HepG2 (cell line): ENCODE results near the gene INTS3. TPM values are rescaled to one million over a fixed set of nuclear protein-coding genes. Genes with fewer than 3 reads are reported as not detected.

Source experiments
- ARNT ChIP-seq: fragments of 450-650 bp; IDR thresholded peaks from 2 replicates; pipeline ENCODE4 v1.6.1; 2017
- HIVEP1 ChIP-seq: sonication (generic); formaldehyde crosslinking; IDR thresholded peaks from 2 replicates; pipeline ENCODE4 v1.4.0; 2020; ENCODE audit warnings: mild to moderate bottlenecking, missing genetic modification reagents
- ISX ChIP-seq: sonication (generic); formaldehyde crosslinking; conservative IDR thresholded peaks from 2 replicates; pipeline ENCODE4 v1.5.0; 2020; ENCODE audit warnings: missing genetic modification reagents
- ONECUT2 ChIP-seq: sonication (generic); formaldehyde crosslinking; IDR thresholded peaks from 2 replicates; pipeline ENCODE4 v1.4.0; 2020; ENCODE audit warnings: missing genetic modification reagents
- RBAK ChIP-seq: sonication (generic); formaldehyde crosslinking; IDR thresholded peaks from 2 replicates; pipeline ENCODE4 v1.5.1; 2020; ENCODE audit warnings: mild to moderate bottlenecking, missing genetic modification reagents
- SMAD3 ChIP-seq: sonication (generic); formaldehyde crosslinking; IDR thresholded peaks from 2 replicates; pipeline ENCODE4 v1.4.0; 2020; ENCODE audit warnings: missing genetic modification reagents
- STAT5B ChIP-seq: sonication (generic); formaldehyde crosslinking; IDR thresholded peaks from 2 replicates; pipeline ENCODE4 v1.4.0; 2020; ENCODE audit warnings: missing genetic modification reagents
- TAF15 ChIP-seq: fragments of 200-400 bp; formaldehyde crosslinking; IDR thresholded peaks from one replicate; pipeline ENCODE4 v1.6.1; 2018; ENCODE audit warnings: mild to moderate bottlenecking, low read depth, low read length; ENCODE audit not compliant: poor library complexity, severe bottlenecking
- TSC22D2 ChIP-seq: sonication (generic); formaldehyde crosslinking; IDR thresholded peaks from 2 replicates; pipeline ENCODE4 v1.5.1; 2020; ENCODE audit warnings: missing genetic modification reagents, mild to moderate bottlenecking, borderline replicate concordance
- XBP1 ChIP-seq: sonication (generic); formaldehyde crosslinking; IDR thresholded peaks from 2 replicates; pipeline ENCODE4 v1.5.0; 2020; ENCODE audit warnings: missing genetic modification reagents
- ZFP36 ChIP-seq: fragments of 150-350 bp; IDR thresholded peaks from 2 replicates; pipeline ENCODE4 v1.6.1; 2018; ENCODE audit warnings: borderline replicate concordance, low read length, low read depth; ENCODE audit not compliant: partially characterized antibody
- ZFP36L2 ChIP-seq: sonication (generic); formaldehyde crosslinking; IDR thresholded peaks from 2 replicates; pipeline ENCODE4 v1.4.0; 2020; ENCODE audit warnings: missing genetic modification reagents
- ZNF256 ChIP-seq: sonication (generic); formaldehyde crosslinking; conservative IDR thresholded peaks from 2 replicates; pipeline ENCODE4 v1.4.0; 2020; ENCODE audit warnings: missing genetic modification reagents
- ZNF263 ChIP-seq: sonication (generic); formaldehyde crosslinking; IDR thresholded peaks from 2 replicates; pipeline ENCODE4 v1.4.0; 2020; ENCODE audit warnings: missing genetic modification reagents
- ZNF383 ChIP-seq: sonication (generic); formaldehyde crosslinking; IDR thresholded peaks from 2 replicates; pipeline ENCODE4 v1.4.0; 2020; ENCODE audit warnings: missing genetic modification reagents, mild to moderate bottlenecking, borderline replicate concordance
- polyA plus RNA-seq, 8 experiments: library from polyadenylated mRNA; depleted of rRNA in 3 of 8; stranded (reverse) in 7 of 8; unstranded in 1 of 8; fragments of >200 nt; fragmentation: Illumina TruSeq in 4 of 8; extraction: Trizol in 4 of 8; gene quantifications; 2 replicates each; pipeline versions ENCODE4 v1.2.1 to v1.2.3, GENCODE V29; 2011 to 2016; ENCODE audit warnings: low read depth in 4 of 8, missing spikeins in 1 of 8, mixed read lengths in 1 of 8; ENCODE audit not compliant: insufficient read depth in 1 of 8
- total RNA-seq, 5 experiments: library from RNA; depleted of rRNA; stranded (reverse); fragments of >200 nt; fragmentation: Illumina TruSeq; extraction: Trizol; gene quantifications; 2 replicates each; pipeline ENCODE4 v1.2.3, GENCODE V29; 2016; ENCODE audit warnings: low read depth in 1 of 5
- TF ChIP-seq, protein P1 (sequence below): sonication (generic); formaldehyde crosslinking; IDR thresholded peaks from 2 replicates; pipeline ENCODE4 v1.4.0; 2020; ENCODE audit warnings: missing genetic modification reagents, borderline replicate concordance
- TF ChIP-seq, protein P2 (sequence below): IDR thresholded peaks from 2 replicates; pipeline ENCODE4 v1.6.1; 2016; ENCODE audit warnings: missing compliant biosample characterization, missing genetic modification reagents, borderline replicate concordance
- TF ChIP-seq, protein P3 (sequence below): fragments of 450-650 bp; IDR thresholded peaks from 2 replicates; pipeline ENCODE4 v1.6.1; 2016
- TF ChIP-seq, protein P4 (sequence below): IDR thresholded peaks from 2 replicates; pipeline ENCODE4 v1.6.1; 2012; ENCODE audit warnings: low read depth, low read length, improper control_type of control experiment
- TF ChIP-seq, protein P5 (sequence below): IDR thresholded peaks from 2 replicates; pipeline ENCODE4 v1.6.1; 2018; ENCODE audit warnings: missing genetic modification reagents
- TF ChIP-seq, protein P6 (sequence below): sonication (generic); formaldehyde crosslinking; IDR thresholded peaks from 2 replicates; pipeline ENCODE4 v1.4.0; 2020; ENCODE audit warnings: missing genetic modification reagents, low read depth, mild to moderate bottlenecking, borderline replicate concordance

Gene INTS3
- total and polyA plus RNA-seq, 2 of the 13 experiments (the other 11 are each of a cell fraction or from before 2014, with no cell fraction given): 17.2 to 27.2 TPM

DNA sequence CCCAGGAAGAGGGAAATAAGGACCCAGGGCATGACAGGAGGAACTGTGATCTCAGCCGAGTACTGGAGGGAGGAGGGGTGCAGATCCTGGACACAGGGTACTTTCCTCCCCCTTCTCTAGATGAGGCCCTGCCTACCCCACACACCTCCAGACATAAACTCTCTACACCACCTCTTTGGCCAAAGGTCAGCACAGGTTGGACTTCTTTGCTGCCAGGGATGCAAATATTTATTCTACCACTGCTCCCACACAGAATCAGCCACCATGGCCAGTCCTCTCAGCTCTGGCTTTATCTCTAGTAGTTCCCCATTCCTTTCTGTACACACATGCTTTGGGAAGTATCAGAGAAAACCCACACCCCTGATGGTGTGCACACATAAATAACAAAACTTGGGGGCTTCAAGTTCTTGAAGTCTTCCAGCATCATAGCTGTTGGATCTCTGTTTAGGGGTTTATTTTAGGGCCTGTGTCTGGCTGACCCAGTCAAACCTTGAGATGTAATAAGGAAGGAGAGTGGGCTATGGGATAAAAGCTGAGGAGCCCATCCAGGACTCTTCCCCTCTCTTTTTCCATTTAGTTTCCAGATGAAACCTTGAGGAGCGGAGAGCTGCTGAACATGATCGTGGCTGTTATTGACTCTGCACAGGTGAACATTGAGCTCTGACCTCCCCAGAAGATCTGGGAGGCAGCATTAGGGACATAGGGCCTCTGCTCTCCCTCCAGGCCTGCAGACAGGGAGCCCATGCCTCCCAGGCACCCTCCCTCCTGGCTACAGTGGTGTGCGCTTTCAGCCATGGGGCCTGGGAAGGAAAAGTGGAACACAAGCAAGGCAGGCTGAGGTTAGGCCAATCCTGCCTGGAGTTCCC lies 40.7 kb downstream of the INTS3 start (continued):
- TF ChIP-seq TAF15 (no peak), ZNF256 (CRISPR knock-in tag) (no peak), ZFP36 (no peak), RBAK (CRISPR knock-in tag) (no peak), ONECUT2 (CRISPR knock-in tag) (no peak), XBP1 (CRISPR knock-in tag) (no peak), TSC22D2 (CRISPR knock-in tag) (no peak), ARNT (no peak), ZNF383 (CRISPR knock-in tag) (no peak), SMAD3 (CRISPR knock-in tag) (no peak), ZFP36L2 (CRISPR knock-in tag) (no peak), ZNF263 (CRISPR knock-in tag) (peak; percentile 81), ISX (CRISPR knock-in tag) (no peak), HIVEP1 (CRISPR knock-in tag) (no peak), STAT5B (CRISPR knock-in tag) (no peak)
- TF ChIP-seq, protein P1, sequence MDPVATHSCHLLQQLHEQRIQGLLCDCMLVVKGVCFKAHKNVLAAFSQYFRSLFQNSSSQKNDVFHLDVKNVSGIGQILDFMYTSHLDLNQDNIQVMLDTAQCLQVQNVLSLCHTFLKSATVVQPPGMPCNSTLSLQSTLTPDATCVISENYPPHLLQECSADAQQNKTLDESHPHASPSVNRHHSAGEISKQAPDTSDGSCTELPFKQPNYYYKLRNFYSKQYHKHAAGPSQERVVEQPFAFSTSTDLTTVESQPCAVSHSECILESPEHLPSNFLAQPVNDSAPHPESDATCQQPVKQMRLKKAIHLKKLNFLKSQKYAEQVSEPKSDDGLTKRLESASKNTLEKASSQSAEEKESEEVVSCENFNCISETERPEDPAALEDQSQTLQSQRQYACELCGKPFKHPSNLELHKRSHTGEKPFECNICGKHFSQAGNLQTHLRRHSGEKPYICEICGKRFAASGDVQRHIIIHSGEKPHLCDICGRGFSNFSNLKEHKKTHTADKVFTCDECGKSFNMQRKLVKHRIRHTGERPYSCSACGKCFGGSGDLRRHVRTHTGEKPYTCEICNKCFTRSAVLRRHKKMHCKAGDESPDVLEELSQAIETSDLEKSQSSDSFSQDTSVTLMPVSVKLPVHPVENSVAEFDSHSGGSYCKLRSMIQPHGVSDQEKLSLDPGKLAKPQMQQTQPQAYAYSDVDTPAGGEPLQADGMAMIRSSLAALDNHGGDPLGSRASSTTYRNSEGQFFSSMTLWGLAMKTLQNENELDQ (CRISPR knock-in tag): no peak
- TF ChIP-seq, protein P2, sequence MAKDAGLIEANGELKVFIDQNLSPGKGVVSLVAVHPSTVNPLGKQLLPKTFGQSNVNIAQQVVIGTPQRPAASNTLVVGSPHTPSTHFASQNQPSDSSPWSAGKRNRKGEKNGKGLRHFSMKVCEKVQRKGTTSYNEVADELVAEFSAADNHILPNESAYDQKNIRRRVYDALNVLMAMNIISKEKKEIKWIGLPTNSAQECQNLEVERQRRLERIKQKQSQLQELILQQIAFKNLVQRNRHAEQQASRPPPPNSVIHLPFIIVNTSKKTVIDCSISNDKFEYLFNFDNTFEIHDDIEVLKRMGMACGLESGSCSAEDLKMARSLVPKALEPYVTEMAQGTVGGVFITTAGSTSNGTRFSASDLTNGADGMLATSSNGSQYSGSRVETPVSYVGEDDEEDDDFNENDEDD (CRISPR knock-in tag): no peak; the same call in 1 of the 2 replicates
- TF ChIP-seq, protein P3, sequence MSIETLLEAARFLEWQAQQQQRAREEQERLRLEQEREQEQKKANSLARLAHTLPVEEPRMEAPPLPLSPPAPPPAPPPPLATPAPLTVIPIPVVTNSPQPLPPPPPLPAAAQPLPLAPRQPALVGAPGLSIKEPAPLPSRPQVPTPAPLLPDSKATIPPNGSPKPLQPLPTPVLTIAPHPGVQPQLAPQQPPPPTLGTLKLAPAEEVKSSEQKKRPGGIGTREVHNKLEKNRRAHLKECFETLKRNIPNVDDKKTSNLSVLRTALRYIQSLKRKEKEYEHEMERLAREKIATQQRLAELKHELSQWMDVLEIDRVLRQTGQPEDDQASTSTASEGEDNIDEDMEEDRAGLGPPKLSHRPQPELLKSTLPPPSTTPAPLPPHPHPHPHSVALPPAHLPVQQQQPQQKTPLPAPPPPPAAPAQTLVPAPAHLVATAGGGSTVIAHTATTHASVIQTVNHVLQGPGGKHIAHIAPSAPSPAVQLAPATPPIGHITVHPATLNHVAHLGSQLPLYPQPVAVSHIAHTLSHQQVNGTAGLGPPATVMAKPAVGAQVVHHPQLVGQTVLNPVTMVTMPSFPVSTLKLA: no peak
- TF ChIP-seq, protein P4, sequence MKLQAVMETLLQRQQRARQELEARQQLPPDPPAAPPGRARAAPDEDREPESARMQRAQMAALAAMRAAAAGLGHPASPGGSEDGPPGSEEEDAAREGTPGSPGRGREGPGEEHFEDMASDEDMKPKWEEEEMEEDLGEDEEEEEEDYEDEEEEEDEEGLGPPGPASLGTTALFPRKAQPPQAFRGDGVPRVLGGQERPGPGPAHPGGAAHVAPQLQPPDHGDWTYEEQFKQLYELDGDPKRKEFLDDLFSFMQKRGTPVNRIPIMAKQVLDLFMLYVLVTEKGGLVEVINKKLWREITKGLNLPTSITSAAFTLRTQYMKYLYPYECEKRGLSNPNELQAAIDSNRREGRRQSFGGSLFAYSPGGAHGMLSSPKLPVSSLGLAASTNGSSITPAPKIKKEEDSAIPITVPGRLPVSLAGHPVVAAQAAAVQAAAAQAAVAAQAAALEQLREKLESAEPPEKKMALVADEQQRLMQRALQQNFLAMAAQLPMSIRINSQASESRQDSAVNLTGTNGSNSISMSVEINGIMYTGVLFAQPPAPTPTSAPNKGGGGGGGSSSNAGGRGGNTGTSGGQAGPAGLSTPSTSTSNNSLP: no peak
- TF ChIP-seq, protein P5, sequence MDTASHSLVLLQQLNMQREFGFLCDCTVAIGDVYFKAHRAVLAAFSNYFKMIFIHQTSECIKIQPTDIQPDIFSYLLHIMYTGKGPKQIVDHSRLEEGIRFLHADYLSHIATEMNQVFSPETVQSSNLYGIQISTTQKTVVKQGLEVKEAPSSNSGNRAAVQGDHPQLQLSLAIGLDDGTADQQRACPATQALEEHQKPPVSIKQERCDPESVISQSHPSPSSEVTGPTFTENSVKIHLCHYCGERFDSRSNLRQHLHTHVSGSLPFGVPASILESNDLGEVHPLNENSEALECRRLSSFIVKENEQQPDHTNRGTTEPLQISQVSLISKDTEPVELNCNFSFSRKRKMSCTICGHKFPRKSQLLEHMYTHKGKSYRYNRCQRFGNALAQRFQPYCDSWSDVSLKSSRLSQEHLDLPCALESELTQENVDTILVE (CRISPR knock-in tag): no peak
- TF ChIP-seq, protein P6, sequence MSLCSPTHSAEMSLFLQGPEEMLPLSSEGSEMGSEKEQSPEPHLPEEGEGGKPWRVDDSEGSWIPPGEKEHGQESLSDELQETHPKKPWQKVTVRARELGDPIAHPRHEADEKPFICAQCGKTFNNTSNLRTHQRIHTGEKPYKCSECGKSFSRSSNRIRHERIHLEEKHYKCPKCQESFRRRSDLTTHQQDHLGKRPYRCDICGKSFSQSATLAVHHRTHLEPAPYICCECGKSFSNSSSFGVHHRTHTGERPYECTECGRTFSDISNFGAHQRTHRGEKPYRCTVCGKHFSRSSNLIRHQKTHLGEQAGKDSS: no peak
